Smooth muscle cell (in vitro differentiated cells): Measurements from ENCODE around the gene MPP4. TPM values are rescaled to one million over a fixed set of nuclear protein-coding genes. Genes with fewer than 3 reads are reported as not detected.
"Not testable (repeated sequence)": the region's sequence is repeated elsewhere in the genome, so short reads cannot be mapped to it uniquely, and the experiment has no call there.

Experiments used
- DNase-seq: peaks from one replicate; lab custom pipeline; 2025; ENCODE audit not compliant: unreplicated experiment; lab: John Stamatoyannopoulos, UW
- H2AFZ ChIP-seq: fragments of 200-600 bp; sonication (generic); 2 replicates; pipeline ENCODE4 v1.6.0; 2016; ENCODE audit warnings: antibody characterized with exemption, low read depth, mild to moderate bottlenecking
- H3F3A ChIP-seq: fragments of 200-600 bp; sonication (generic); 2 replicates; pipeline ENCODE4 v1.6.0; 2017; ENCODE audit warnings: antibody characterized with exemption, low read depth
- H3K27ac ChIP-seq: fragments of 200-600 bp; sonication (generic); 2 replicates; pipeline ENCODE4 v1.5.1; 2016; ENCODE audit warnings: low read depth, mild to moderate bottlenecking
- H3K27me3 ChIP-seq: fragments of 200-600 bp; sonication (generic); 2 replicates; pipeline ENCODE4 v1.6.1; 2016; ENCODE audit warnings: low read depth, mild to moderate bottlenecking
- H3K36me3 ChIP-seq: fragments of 200-600 bp; sonication (generic); 2 replicates; pipeline ENCODE4 v1.5.1; 2016; ENCODE audit warnings: low read depth
- H3K4me1 ChIP-seq: fragments of 200-600 bp; sonication (generic); 2 replicates; pipeline ENCODE4 v1.5.1; 2016; ENCODE audit warnings: low read depth
- H3K4me2 ChIP-seq: fragments of 200-600 bp; sonication (generic); 2 replicates; pipeline ENCODE4 v1.6.0; 2016; ENCODE audit warnings: mild to moderate bottlenecking
- H3K4me3 ChIP-seq: fragments of 200-600 bp; sonication (generic); 2 replicates; pipeline ENCODE4 v1.5.1; 2016; ENCODE audit warnings: mild to moderate bottlenecking
- H3K79me2 ChIP-seq: fragments of 200-600 bp; sonication (generic); 2 replicates; pipeline ENCODE4 v1.6.0; 2016; ENCODE audit warnings: low read depth, mild to moderate bottlenecking
- H3K9ac ChIP-seq: fragments of 200-600 bp; sonication (generic); 2 replicates; pipeline ENCODE4 v1.6.0; 2016; ENCODE audit warnings: low read depth
- H3K9me3 ChIP-seq: fragments of 200-600 bp; sonication (generic); replicated peaks from 2 replicates; pipeline ENCODE4 v1.5.1; 2016; ENCODE audit warnings: low read depth
- H4K20me1 ChIP-seq: fragments of 200-600 bp; sonication (generic); 2 replicates; pipeline ENCODE4 v1.6.0; 2016; ENCODE audit warnings: low read depth
- WGBS: methylation state at CpG from one replicate; pipeline ENCODE4 v1.1.7; 2016; ENCODE audit warnings: low lambda C conversion rate; 5-methylcytosine and 5-hydroxymethylcytosine counted together
- polyA plus RNA-seq: library from polyadenylated mRNA; unstranded; fragments of >200 nt; fragmentation: Nextera tagmentation; extraction: Ambion mirVana; gene quantifications from 2 replicates; pipeline ENCODE4 v1.2.1, GENCODE V29; 2016
- total RNA-seq: library from RNA; depleted of rRNA; stranded (reverse); fragments of >200 nt; gene quantifications from 2 replicates; pipeline ENCODE4 v1.2.3, GENCODE V29; 2014
- TF ChIP-seq, protein P1 (sequence below): fragments of 200-600 bp; sonication (generic); IDR thresholded peaks from 2 replicates; pipeline ENCODE4 v1.5.1; 2017; ENCODE audit warnings: borderline replicate concordance, mild to moderate bottlenecking, antibody characterized with exemption; ENCODE audit not compliant: insufficient read depth, poor library complexity, severe bottlenecking

Gene MPP4
- total and polyA plus RNA-seq, 2 experiments from 2014 or later: 1.8 TPM; not detected in 1

DNA sequence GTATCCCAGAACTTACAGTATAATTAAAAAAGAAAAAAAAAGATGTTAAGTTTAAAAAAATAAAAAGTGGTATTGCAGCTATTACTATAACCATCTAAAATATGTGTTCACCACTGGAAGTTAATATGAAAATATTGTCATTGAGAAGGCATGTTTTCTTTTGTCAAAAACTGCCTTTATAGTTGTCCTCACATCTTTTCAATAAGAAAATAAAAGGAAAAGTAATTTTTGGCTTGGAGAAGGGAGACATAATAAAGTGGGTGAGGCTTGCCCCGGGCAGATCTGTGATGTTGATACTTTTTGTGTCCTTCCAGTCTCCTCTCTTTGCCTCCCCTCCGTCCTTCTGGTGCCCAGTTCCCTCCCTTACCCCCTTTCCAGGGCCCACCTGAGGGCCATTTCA lies 24.9 kb downstream of the MPP4 start:
- H2AFZ ChIP-seq: no peak overlapping the region
- H3K4me2 ChIP-seq: no peak overlapping the region
- H4K20me1 ChIP-seq: no peaks in the 10 kb centered on the region
- 100% methylated on average over 2 of the region's 2 CpGs for WGBS
- H3K4me3 ChIP-seq: no peak overlapping the region
- DNase-seq: no peak
- H3F3A ChIP-seq: no peaks in the 10 kb centered on the region
- TF ChIP-seq, protein P1, sequence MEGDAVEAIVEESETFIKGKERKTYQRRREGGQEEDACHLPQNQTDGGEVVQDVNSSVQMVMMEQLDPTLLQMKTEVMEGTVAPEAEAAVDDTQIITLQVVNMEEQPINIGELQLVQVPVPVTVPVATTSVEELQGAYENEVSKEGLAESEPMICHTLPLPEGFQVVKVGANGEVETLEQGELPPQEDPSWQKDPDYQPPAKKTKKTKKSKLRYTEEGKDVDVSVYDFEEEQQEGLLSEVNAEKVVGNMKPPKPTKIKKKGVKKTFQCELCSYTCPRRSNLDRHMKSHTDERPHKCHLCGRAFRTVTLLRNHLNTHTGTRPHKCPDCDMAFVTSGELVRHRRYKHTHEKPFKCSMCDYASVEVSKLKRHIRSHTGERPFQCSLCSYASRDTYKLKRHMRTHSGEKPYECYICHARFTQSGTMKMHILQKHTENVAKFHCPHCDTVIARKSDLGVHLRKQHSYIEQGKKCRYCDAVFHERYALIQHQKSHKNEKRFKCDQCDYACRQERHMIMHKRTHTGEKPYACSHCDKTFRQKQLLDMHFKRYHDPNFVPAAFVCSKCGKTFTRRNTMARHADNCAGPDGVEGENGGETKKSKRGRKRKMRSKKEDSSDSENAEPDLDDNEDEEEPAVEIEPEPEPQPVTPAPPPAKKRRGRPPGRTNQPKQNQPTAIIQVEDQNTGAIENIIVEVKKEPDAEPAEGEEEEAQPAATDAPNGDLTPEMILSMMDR: no peak
- no peaks in the 10 kb centered on the region for H3K9me3 ChIP-seq
- no peaks in the 10 kb centered on the region for H3K27me3 ChIP-seq
- no peak overlapping the region for H3K9ac ChIP-seq
- no peak overlapping the region for H3K27ac ChIP-seq
- H3K4me1 ChIP-seq: peaks cover 2% of the 10 kb centered on the region
- no peaks in the 10 kb centered on the region for H3K36me3 ChIP-seq
- H3K79me2 ChIP-seq: no peaks in the 10 kb centered on the region

DNA sequence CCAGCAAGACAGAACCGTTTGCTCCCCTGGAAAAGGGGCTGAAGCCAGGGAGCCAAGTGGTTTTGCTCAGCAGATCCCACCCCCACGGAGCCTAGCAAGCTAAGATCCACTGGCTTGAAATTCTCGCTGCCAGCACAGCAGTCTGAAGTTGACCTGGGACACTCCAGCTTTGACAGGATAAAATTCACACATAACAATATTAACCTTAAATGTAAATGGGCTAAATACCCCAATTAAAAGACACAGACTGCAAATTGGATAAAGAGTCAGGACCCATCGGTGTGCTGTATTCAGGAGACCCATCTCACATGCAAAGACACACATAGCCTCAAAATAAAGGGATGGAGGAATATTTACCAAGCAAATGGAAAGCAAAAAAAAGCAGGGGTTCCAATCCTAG lies 27.2 kb downstream of the MPP4 start:
- H3K9ac ChIP-seq, H3K4me3 ChIP-seq, H3F3A ChIP-seq, H3K27ac ChIP-seq, H3K4me2 ChIP-seq, H3K4me1 ChIP-seq, H4K20me1 ChIP-seq, DNase-seq, H3K36me3 ChIP-seq, H3K9me3 ChIP-seq, H3K27me3 ChIP-seq, H3K79me2 ChIP-seq, H2AFZ ChIP-seq: not testable (repeated sequence)
- WGBS: 71% methylated on average over 4 of the region's 4 CpGs

DNA sequence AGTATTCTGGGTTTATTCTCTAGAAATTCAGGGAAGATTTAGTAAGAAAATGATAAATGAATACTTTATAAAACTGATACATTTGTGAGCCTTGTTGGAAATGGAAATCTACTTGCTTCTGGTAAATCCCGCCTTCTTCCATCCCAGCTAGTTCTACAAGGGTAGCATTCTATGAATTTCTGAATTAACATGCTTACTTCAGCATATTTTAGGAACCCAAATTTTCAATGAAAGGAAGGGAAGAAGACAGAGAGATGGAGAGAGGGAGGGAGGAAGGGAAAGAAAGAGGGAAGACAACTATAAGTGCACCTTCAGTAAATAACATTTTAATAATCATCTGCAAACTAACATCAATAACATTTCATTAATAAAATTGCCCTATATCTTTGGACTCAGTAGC lies 28.6 kb downstream of the MPP4 start:
- H3K9ac ChIP-seq: no peak overlapping the region
- no peaks in the 10 kb centered on the region for H3K4me1 ChIP-seq
- H4K20me1 ChIP-seq: no peaks in the 10 kb centered on the region
- no peaks in the 10 kb centered on the region for H3K27me3 ChIP-seq
- no peaks in the 10 kb centered on the region for H3F3A ChIP-seq
- H2AFZ ChIP-seq: no peak overlapping the region
- no peaks in the 10 kb centered on the region for H3K79me2 ChIP-seq
- no peak for DNase-seq
- TF ChIP-seq, protein P1: no peak
- WGBS: 97% methylated on average over 1 of the region's 1 CpG
- no peaks in the 10 kb centered on the region for H3K36me3 ChIP-seq
- no peak overlapping the region for H3K4me2 ChIP-seq
- no peak overlapping the region for H3K27ac ChIP-seq
- no peak overlapping the region for H3K4me3 ChIP-seq
- no peaks in the 10 kb centered on the region for H3K9me3 ChIP-seq

DNA sequence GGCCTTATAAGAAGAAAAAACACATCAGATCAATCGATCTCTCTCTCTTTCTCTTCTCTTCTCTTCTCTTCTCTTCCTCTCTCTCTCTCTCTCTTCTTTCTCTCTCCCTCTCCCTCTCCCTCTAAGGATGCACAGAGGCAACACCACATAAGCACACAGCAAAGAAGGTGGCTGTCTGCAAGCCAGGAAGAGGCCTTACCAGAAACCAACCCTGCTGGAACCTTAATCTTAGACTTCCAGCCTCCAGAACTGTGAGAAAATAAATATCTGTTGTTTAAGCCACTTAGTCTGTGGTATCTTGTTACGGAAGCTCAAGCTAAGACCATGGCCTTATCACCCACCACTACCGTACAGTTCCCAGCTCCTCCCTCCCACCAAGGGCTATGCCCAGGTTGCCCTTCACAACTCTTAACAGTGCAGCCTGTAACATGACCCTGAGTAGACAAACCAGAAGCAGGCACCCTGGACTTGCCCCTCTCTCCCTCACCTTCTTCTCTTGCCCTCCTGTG lies 30.0 kb downstream of the MPP4 start:
- H3K4me1 ChIP-seq: no peaks in the 10 kb centered on the region
- no peaks in the 10 kb centered on the region for H3F3A ChIP-seq
- no peak overlapping the region for H3K9ac ChIP-seq
- no peak overlapping the region for H3K27ac ChIP-seq
- DNase-seq: no peak
- TF ChIP-seq, protein P1: no peak
- H3K27me3 ChIP-seq: no peaks in the 10 kb centered on the region
- no peaks in the 10 kb centered on the region for H3K9me3 ChIP-seq
- no peak overlapping the region for H2AFZ ChIP-seq
- no peak overlapping the region for H3K4me3 ChIP-seq
- H3K36me3 ChIP-seq: no peaks in the 10 kb centered on the region
- WGBS: 49% methylated on average over 3 of the region's 3 CpGs
- H3K79me2 ChIP-seq: no peaks in the 10 kb centered on the region
- H3K4me2 ChIP-seq: no peak overlapping the region
- H4K20me1 ChIP-seq: no peaks in the 10 kb centered on the region
